ENCODE measurements around the gene NEK10. TPM values are rescaled to one million over a fixed set of nuclear protein-coding genes. Genes with fewer than 3 reads are reported as not detected.

Gene NEK10
- total and polyA plus RNA-seq, 2 donors from 2014 or later, result 1.0 to 4.1 TPM

- TF ChIP-seq CTCF (IDR thresholded peaks at IDR 0.05; ENCODE audit: borderline replicate concordance, extremely low read depth, insufficient read depth), result no peak
- no peaks in the 10 kb centered on the region for H3K36me3 ChIP-seq (ENCODE audit: control insufficient read depth in 2 of 3, insufficient read depth in 3 of 3, low read length in 3 of 3)
- no peak overlapping the region for H3K4me3 ChIP-seq (ENCODE audit: low read length in 3 of 3)
- no peak overlapping the region for H3K9ac ChIP-seq (ENCODE audit: low read length in 3 of 3)
- H3K4me1 ChIP-seq (ENCODE audit: control insufficient read depth in 2 of 3, insufficient read depth in 2 of 3, low read depth in 1 of 3, low read length in 3 of 3), result no peaks in the 10 kb centered on the region
- H3K27me3 ChIP-seq (ENCODE audit: control insufficient read depth, insufficient read depth, low read length), result no peaks in the 10 kb centered on the region
- intact Hi-C loops (cut with DNase I), result no loop called here
- FAIRE-seq (no peak), DNase-seq (no peak)
- H3K27ac ChIP-seq (ENCODE audit: low read depth in 2 of 2, low read length in 2 of 2), result no peak overlapping the region
- H3K9me3 ChIP-seq (ENCODE audit: control insufficient read depth in 2 of 3, insufficient read depth in 1 of 3, low read length in 3 of 3), result no peaks in the 10 kb centered on the region
Measured at GRCh38 chr3:27253391-27253790, 115.8 kb downstream of the NEK10 start.

GRCh38 chr3:27252646-27253045, 116.5 kb downstream of the NEK10 start:
- H3K4me3 ChIP-seq (ENCODE audit: low read length in 3 of 3), result no peak overlapping the region
- DNase-seq, result no peak
- no peaks in the 10 kb centered on the region for H3K27me3 ChIP-seq (ENCODE audit: control insufficient read depth, insufficient read depth, low read length)
- no peak for FAIRE-seq
- H3K36me3 ChIP-seq (ENCODE audit: control insufficient read depth in 2 of 3, insufficient read depth in 3 of 3, low read length in 3 of 3), result no peaks in the 10 kb centered on the region
- intact Hi-C loops (cut with DNase I), result no loop called here
- no peak overlapping the region for H3K27ac ChIP-seq (ENCODE audit: low read depth in 2 of 2, low read length in 2 of 2)
- no peak for TF ChIP-seq CTCF (IDR thresholded peaks at IDR 0.05; ENCODE audit: borderline replicate concordance, extremely low read depth, insufficient read depth)
- H3K9me3 ChIP-seq (ENCODE audit: control insufficient read depth in 2 of 3, insufficient read depth in 1 of 3, low read length in 3 of 3), result no peaks in the 10 kb centered on the region
- H3K9ac ChIP-seq (ENCODE audit: low read length in 3 of 3), result no peak overlapping the region
- H3K4me1 ChIP-seq (ENCODE audit: control insufficient read depth in 2 of 3, insufficient read depth in 2 of 3, low read depth in 1 of 3, low read length in 3 of 3), result no peaks in the 10 kb centered on the region

GRCh38 chr3:27244374-27244773, 124.8 kb downstream of the NEK10 start:
- FAIRE-seq (no peak), DNase-seq (no peak)
- Histone ChIP-seq H3K4me3 (ENCODE audit: low read length in 3 of 3) (no peak overlapping the region), H3K27ac (ENCODE audit: low read depth in 2 of 2, low read length in 2 of 2) (no peak overlapping the region), H3K36me3 (ENCODE audit: control insufficient read depth in 2 of 3, insufficient read depth in 3 of 3, low read length in 3 of 3) (no peaks in the 10 kb centered on the region), H3K4me1 (ENCODE audit: control insufficient read depth in 2 of 3, insufficient read depth in 2 of 3, low read depth in 1 of 3, low read length in 3 of 3) (no peaks in the 10 kb centered on the region), H3K27me3 (ENCODE audit: control insufficient read depth, insufficient read depth, low read length) (no peaks in the 10 kb centered on the region), H3K9ac (ENCODE audit: low read length in 3 of 3) (no peak overlapping the region), H3K9me3 (ENCODE audit: control insufficient read depth in 2 of 3, insufficient read depth in 1 of 3, low read length in 3 of 3) (no peaks in the 10 kb centered on the region)
- TF ChIP-seq CTCF (IDR thresholded peaks at IDR 0.05; ENCODE audit: borderline replicate concordance, extremely low read depth, insufficient read depth), result no peak
- intact Hi-C loops (cut with DNase I), result no loop called here

DNA sequence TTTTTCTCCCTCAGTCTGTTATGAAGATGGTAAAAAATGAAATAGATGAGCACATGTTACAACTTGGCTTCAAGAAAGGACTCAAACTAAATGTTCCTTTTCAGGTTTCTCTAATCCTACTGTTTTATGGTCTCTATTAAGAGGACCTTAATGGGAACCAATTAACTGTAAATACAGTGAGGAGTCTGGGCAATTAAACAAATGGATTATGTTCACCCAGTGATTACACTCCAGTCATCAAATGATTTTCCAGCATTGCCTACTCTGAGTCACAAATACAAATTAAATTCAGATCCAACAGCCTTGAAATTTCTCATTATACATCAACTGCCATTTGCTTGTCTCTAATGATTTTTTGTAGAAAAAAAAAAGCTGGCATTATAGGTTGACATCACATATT, 129.2 kb downstream of the NEK10 start:
- Histone ChIP-seq H3K9me3 (ENCODE audit: control insufficient read depth in 2 of 3, insufficient read depth in 1 of 3, low read length in 3 of 3) (peaks cover 0 to 19% (median 0%) of the 10 kb centered on the region in 3 donors), H3K27ac (ENCODE audit: low read depth in 2 of 2, low read length in 2 of 2) (no peak overlapping the region), H3K4me3 (ENCODE audit: low read length in 3 of 3) (no peak overlapping the region), H3K36me3 (ENCODE audit: control insufficient read depth in 2 of 3, insufficient read depth in 3 of 3, low read length in 3 of 3) (no peaks in the 10 kb centered on the region), H3K27me3 (ENCODE audit: control insufficient read depth, insufficient read depth, low read length) (no peaks in the 10 kb centered on the region), H3K9ac (ENCODE audit: low read length in 3 of 3) (no peak overlapping the region), H3K4me1 (ENCODE audit: control insufficient read depth in 2 of 3, insufficient read depth in 2 of 3, low read depth in 1 of 3, low read length in 3 of 3) (no peaks in the 10 kb centered on the region)
- intact Hi-C loops (cut with DNase I), result no loop called here
- FAIRE-seq (no peak), DNase-seq (no peak)
- TF ChIP-seq CTCF (IDR thresholded peaks at IDR 0.05; ENCODE audit: borderline replicate concordance, extremely low read depth, insufficient read depth), result no peak
